ENCODE measurements around the gene POLR2I. TPM values are rescaled to one million over a fixed set of nuclear protein-coding genes. Genes with fewer than 3 reads are reported as not detected.
"Not testable (repeated sequence)": the region's sequence is repeated elsewhere in the genome, so short reads cannot be mapped to it uniquely, and the experiment has no call there.

POLR2I gene
- total and polyA plus RNA-seq, 2 experiments from 2014 or later, result 94.0 to 413 TPM

DNA sequence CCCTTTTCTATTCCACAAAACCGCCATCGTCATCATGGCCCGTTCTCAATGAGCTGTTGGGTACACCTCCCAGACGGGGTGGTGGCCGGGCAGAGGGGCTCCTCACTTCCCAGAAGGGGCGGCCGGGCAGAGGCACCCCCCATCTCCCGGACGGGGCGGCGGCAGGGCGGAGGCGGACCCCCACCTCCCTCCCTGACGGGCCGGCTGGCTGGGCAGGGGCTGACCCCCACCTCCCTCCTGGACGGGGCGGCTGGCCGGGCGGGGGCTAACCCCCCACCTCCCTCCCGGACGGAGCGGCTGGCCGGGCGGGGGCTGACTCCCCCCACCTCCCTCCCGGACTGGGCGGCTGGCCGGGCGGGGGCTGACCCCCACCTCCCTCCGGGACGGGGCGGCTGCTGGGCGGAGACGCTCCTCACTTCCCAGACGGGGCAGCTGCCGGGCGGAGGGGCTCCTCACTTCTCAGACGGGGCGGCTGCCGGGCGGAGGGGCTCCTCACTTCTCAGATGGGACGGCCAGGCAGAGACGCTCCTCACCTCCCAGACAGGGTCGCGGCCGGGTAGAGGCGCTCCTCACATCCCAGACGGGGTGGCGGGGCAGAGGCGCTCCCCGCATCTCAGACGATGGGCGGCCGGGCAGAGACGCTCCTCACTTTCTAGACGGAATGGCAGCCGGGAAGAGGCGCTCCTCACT, 45.7 kb downstream of the POLR2I start:
- H3K4me3 ChIP-seq; H3K27ac Mint-ChIP-seq; H3F3A ChIP-seq (replicated peaks; ENCODE audit: low read depth); H3K27ac ChIP-seq (ENCODE audit: low read depth); H3K9me2 ChIP-seq (ENCODE audit: insufficient read depth); H3K4me1 ChIP-seq (ENCODE audit: insufficient read depth); H2AFZ ChIP-seq; H3K79me2 ChIP-seq (replicated peaks; ENCODE audit: insufficient read depth); H3K27me3 Mint-ChIP-seq (ENCODE audit: insufficient read depth, low read depth, poor library complexity); H3K27me3 ChIP-seq (ENCODE audit: insufficient read depth); H4K20me1 ChIP-seq (replicated peaks; ENCODE audit: insufficient read depth); H3K4me1 Mint-ChIP-seq; ATAC-seq; H3K4me2 ChIP-seq; DNase-seq (ENCODE audit: low spot score); H3K4me3 Mint-ChIP-seq; H3K9me3 Mint-ChIP-seq: not testable (repeated sequence)
- H3K36me3 Mint-ChIP-seq (ENCODE audit: low read depth), result peaks cover 87% of the 10 kb centered on the region
- H3K36me3 ChIP-seq (ENCODE audit: insufficient read depth), result peaks cover 41% of the 10 kb centered on the region; the same call in 1 of the 2 replicates

DNA sequence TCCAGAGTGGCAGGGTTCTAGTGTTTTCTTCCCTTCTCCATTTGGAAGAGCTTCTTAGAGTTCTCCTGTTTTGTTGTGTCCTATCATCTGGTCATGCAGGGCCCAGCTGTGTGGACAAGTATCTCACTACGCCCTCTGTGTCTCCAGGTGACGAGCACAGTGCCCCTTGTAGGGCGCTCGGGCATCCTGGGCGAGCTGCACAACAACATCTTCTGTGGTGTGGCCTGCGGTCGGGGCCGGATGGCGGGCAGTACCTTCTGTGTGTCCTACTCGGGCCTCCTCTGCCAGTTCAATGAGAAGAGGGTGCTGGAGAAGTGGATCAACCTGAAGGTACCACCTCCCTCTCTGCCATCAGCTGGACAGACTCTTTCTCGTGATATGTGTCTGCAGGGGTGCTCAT, 47.0 kb downstream of the POLR2I start:
- Mint-ChIP-seq H3K36me3 (ENCODE audit: low read depth) (peaks cover 86% of the 10 kb centered on the region), H3K9me3 (peaks cover 4% of the 10 kb centered on the region; the same call in 1 of the 3 replicates), H3K27me3 (ENCODE audit: insufficient read depth, low read depth, poor library complexity) (peaks cover 7% of the 10 kb centered on the region), H3K27ac (no peak overlapping the region), H3K4me3 (no peak overlapping the region), H3K4me1 (no peaks in the 10 kb centered on the region)
- ATAC-seq (no peak), DNase-seq (ENCODE audit: low spot score) (no peak)
- Histone ChIP-seq H3K4me2 (no peak overlapping the region), H3F3A (replicated peaks; ENCODE audit: low read depth) (peaks cover 6% of the 10 kb centered on the region; the same call in 1 of the 2 replicates), H3K27me3 (ENCODE audit: insufficient read depth) (no peaks in the 10 kb centered on the region), H2AFZ (no peak overlapping the region), H3K36me3 (ENCODE audit: insufficient read depth) (peaks cover 37% of the 10 kb centered on the region; the same call in 1 of the 2 replicates), H4K20me1 (replicated peaks; ENCODE audit: insufficient read depth) (peaks cover 4% of the 10 kb centered on the region; the same call in 1 of the 2 replicates), H3K9me2 (ENCODE audit: insufficient read depth) (no peaks in the 10 kb centered on the region), H3K27ac (ENCODE audit: low read depth) (no peak overlapping the region), H3K4me3 (no peak overlapping the region), H3K79me2 (replicated peaks; ENCODE audit: insufficient read depth) (no peaks in the 10 kb centered on the region), H3K4me1 (ENCODE audit: insufficient read depth) (no peaks in the 10 kb centered on the region)
- TF ChIP-seq STAT1 (IDR thresholded peaks at IDR 0.05; ENCODE audit: unreplicated experiment), result no peak
- no peak for TF ChIP-seq EZH2phosphoT487 (IDR thresholded peaks at IDR 0.05; ENCODE audit: unreplicated experiment)
- TF ChIP-seq ZNF114 (CRISPR knock-in tag; IDR thresholded peaks at IDR 0.05), result no peak
- TF ChIP-seq, protein P1, sequence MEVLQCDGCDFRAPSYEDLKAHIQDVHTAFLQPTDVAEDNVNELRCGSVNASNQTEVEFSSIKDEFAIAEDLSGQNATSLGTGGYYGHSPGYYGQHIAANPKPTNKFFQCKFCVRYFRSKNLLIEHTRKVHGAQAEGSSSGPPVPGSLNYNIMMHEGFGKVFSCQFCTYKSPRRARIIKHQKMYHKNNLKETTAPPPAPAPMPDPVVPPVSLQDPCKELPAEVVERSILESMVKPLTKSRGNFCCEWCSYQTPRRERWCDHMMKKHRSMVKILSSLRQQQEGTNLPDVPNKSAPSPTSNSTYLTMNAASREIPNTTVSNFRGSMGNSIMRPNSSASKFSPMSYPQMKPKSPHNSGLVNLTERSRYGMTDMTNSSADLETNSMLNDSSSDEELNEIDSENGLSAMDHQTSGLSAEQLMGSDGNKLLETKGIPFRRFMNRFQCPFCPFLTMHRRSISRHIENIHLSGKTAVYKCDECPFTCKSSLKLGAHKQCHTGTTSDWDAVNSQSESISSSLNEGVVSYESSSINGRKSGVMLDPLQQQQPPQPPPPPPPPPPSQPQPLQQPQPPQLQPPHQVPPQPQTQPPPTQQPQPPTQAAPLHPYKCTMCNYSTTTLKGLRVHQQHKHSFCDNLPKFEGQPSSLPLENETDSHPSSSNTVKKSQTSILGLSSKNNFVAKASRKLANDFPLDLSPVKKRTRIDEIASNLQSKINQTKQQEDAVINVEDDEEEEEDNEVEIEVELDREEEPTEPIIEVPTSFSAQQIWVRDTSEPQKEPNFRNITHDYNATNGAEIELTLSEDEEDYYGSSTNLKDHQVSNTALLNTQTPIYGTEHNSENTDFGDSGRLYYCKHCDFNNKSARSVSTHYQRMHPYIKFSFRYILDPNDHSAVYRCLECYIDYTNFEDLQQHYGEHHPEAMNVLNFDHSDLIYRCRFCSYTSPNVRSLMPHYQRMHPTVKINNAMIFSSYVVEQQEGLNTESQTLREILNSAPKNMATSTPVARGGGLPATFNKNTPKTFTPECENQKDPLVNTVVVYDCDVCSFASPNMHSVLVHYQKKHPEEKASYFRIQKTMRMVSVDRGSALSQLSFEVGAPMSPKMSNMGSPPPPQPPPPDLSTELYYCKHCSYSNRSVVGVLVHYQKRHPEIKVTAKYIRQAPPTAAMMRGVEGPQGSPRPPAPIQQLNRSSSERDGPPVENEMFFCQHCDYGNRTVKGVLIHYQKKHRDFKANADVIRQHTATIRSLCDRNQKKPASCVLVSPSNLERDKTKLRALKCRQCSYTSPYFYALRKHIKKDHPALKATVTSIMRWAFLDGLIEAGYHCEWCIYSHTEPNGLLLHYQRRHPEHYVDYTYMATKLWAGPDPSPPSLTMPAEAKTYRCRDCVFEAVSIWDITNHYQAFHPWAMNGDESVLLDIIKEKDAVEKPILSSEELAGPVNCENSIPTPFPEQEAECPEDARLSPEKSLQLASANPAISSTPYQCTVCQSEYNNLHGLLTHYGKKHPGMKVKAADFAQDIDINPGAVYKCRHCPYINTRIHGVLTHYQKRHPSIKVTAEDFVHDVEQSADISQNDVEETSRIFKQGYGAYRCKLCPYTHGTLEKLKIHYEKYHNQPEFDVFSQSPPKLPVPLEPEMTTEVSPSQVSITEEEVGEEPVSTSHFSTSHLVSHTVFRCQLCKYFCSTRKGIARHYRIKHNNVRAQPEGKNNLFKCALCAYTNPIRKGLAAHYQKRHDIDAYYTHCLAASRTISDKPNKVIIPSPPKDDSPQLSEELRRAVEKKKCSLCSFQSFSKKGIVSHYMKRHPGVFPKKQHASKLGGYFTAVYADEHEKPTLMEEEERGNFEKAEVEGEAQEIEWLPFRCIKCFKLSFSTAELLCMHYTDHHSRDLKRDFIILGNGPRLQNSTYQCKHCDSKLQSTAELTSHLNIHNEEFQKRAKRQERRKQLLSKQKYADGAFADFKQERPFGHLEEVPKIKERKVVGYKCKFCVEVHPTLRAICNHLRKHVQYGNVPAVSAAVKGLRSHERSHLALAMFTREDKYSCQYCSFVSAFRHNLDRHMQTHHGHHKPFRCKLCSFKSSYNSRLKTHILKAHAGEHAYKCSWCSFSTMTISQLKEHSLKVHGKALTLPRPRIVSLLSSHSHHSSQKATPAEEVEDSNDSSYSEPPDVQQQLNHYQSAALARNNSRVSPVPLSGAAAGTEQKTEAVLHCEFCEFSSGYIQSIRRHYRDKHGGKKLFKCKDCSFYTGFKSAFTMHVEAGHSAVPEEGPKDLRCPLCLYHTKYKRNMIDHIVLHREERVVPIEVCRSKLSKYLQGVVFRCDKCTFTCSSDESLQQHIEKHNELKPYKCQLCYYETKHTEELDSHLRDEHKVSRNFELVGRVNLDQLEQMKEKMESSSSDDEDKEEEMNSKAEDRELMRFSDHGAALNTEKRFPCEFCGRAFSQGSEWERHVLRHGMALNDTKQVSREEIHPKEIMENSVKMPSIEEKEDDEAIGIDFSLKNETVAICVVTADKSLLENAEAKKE (CRISPR knock-in tag; IDR thresholded peaks at IDR 0.05), result no peak
- no peak for TF ChIP-seq EZH2 (IDR thresholded peaks at IDR 0.05; ENCODE audit: low read depth, unreplicated experiment)
- TF ChIP-seq POLR2AphosphoS5 (IDR thresholded peaks at IDR 0.05; ENCODE audit: low read depth), result no peak
- no peak for TF ChIP-seq NANOG (IDR thresholded peaks at IDR 0.05; ENCODE audit: borderline replicate concordance)
- TF ChIP-seq JUNB (IDR thresholded peaks at IDR 0.05; ENCODE audit: unreplicated experiment), result no peak
- TF ChIP-seq, protein P2, sequence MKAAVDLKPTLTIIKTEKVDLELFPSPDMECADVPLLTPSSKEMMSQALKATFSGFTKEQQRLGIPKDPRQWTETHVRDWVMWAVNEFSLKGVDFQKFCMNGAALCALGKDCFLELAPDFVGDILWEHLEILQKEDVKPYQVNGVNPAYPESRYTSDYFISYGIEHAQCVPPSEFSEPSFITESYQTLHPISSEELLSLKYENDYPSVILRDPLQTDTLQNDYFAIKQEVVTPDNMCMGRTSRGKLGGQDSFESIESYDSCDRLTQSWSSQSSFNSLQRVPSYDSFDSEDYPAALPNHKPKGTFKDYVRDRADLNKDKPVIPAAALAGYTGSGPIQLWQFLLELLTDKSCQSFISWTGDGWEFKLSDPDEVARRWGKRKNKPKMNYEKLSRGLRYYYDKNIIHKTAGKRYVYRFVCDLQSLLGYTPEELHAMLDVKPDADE (IDR thresholded peaks at IDR 0.05), result no peak
- TF ChIP-seq CREB1 (CRISPR knock-in tag; IDR thresholded peaks at IDR 0.05; ENCODE audit: low read depth), result no peak
- no peak for TF ChIP-seq ZNF331 (CRISPR knock-in tag; IDR thresholded peaks at IDR 0.05; ENCODE audit: low read depth)
- TF ChIP-seq, protein P3, sequence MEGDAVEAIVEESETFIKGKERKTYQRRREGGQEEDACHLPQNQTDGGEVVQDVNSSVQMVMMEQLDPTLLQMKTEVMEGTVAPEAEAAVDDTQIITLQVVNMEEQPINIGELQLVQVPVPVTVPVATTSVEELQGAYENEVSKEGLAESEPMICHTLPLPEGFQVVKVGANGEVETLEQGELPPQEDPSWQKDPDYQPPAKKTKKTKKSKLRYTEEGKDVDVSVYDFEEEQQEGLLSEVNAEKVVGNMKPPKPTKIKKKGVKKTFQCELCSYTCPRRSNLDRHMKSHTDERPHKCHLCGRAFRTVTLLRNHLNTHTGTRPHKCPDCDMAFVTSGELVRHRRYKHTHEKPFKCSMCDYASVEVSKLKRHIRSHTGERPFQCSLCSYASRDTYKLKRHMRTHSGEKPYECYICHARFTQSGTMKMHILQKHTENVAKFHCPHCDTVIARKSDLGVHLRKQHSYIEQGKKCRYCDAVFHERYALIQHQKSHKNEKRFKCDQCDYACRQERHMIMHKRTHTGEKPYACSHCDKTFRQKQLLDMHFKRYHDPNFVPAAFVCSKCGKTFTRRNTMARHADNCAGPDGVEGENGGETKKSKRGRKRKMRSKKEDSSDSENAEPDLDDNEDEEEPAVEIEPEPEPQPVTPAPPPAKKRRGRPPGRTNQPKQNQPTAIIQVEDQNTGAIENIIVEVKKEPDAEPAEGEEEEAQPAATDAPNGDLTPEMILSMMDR (conservative IDR thresholded peaks at IDR 0.05; ENCODE audit: low read depth in 2 of 2), result no peak
